Neural cell (in vitro differentiated cells): ENCODE results near the gene DIP2C. TPM values are rescaled to one million over a fixed set of nuclear protein-coding genes. Genes with fewer than 3 reads are reported as not detected.

ENCODE experiments used
- H2AFZ ChIP-seq: fragments of 200-600, 300-800 bp; sonication (generic), shearing (Covaris generic); 2 replicates; pipeline ENCODE4 v1.6.0; 2014; ENCODE audit warnings: low read depth, mild to moderate bottlenecking, antibody characterized with exemption, low read length, moderate library complexity
- H3F3A ChIP-seq: fragments of 200-600 bp; shearing (Covaris generic); 2 replicates; pipeline ENCODE4 v1.6.1; 2016; ENCODE audit warnings: mild to moderate bottlenecking, moderate library complexity, mixed read lengths, antibody characterized with exemption, low read length; ENCODE audit not compliant: insufficient read depth, poor library complexity, severe bottlenecking
- H3K27ac ChIP-seq: fragments of 200-600, 300-800 bp; sonication (generic), shearing (Covaris generic); 2 replicates; pipeline ENCODE4 v1.5.1; 2014; ENCODE audit warnings: mild to moderate bottlenecking, low read length, moderate library complexity
- H3K27me3 ChIP-seq: fragments of 300-800, 200-600 bp; sonication (generic), shearing (Covaris generic); 2 replicates; pipeline ENCODE4 v1.6.0; 2014; ENCODE audit warnings: mild to moderate bottlenecking, low read depth, low read length, moderate library complexity; ENCODE audit not compliant: insufficient read depth
- H3K36me3 ChIP-seq: fragments of 300-800, 200-600 bp; sonication (generic), shearing (Covaris generic); 2 replicates; pipeline ENCODE4 v1.5.1; 2014; ENCODE audit warnings: mild to moderate bottlenecking, antibody characterized with exemption, low read length, moderate library complexity; ENCODE audit not compliant: insufficient read depth
- H3K4me2 ChIP-seq: fragments of 300-800, 200-600 bp; sonication (generic), shearing (Covaris generic); 2 replicates; pipeline ENCODE4 v1.6.0; 2014; ENCODE audit warnings: mild to moderate bottlenecking, low read length
- H3K4me3 ChIP-seq: fragments of 300-800, 200-600 bp; sonication (generic), shearing (Covaris generic); 2 replicates; pipeline ENCODE4 v1.5.1; 2014; ENCODE audit warnings: mild to moderate bottlenecking, low read length, moderate library complexity
- H3K79me2 ChIP-seq: fragments of 200-600 bp; shearing (Covaris generic); replicated peaks from 2 replicates; pipeline ENCODE4 v1.6.0; 2014; ENCODE audit warnings: mild to moderate bottlenecking, low read length, moderate library complexity; ENCODE audit not compliant: insufficient read depth
- H3K9ac ChIP-seq: fragments of 300-800, 200-600 bp; sonication (generic), shearing (Covaris generic); 2 replicates; pipeline ENCODE4 v1.6.1; 2016; ENCODE audit warnings: mild to moderate bottlenecking, low read length, mixed read lengths
- H3K9me2 ChIP-seq: fragments of 200-600 bp; shearing (Covaris generic); 2 replicates; pipeline ENCODE4 v1.6.1; 2016; ENCODE audit warnings: mild to moderate bottlenecking, low read length, mixed read lengths; ENCODE audit not compliant: insufficient read depth
- H3K9me3 ChIP-seq: fragments of 200-600, 300-800 bp; sonication (generic), shearing (Covaris generic); 2 replicates; pipeline ENCODE4 v1.6.1; 2016; ENCODE audit warnings: mild to moderate bottlenecking, mixed run types, low read length, moderate library complexity, mixed read lengths
- H4K20me1 ChIP-seq: fragments of 200-600 bp; shearing (Covaris generic); 2 replicates; pipeline ENCODE4 v1.6.1; 2016; ENCODE audit warnings: mild to moderate bottlenecking, mixed run types; ENCODE audit not compliant: insufficient read depth
- CTCF ChIP-seq: fragments of 450-650 bp; IDR thresholded peaks from 2 replicates; pipeline ENCODE4 v1.5.1; 2014; ENCODE audit warnings: antibody characterized with exemption, mild to moderate bottlenecking, moderate library complexity; ENCODE audit not compliant: poor library complexity, severe bottlenecking
- EP300 ChIP-seq: fragments of 450-650 bp; conservative IDR thresholded peaks from 2 replicates; pipeline ENCODE4 v1.6.1; 2014; ENCODE audit warnings: antibody characterized with exemption, mild to moderate bottlenecking, moderate library complexity; ENCODE audit not compliant: poor library complexity, severe bottlenecking
- MXI1 ChIP-seq: fragments of 450-650 bp; conservative IDR thresholded peaks from 2 replicates; pipeline ENCODE4 v1.6.1; 2014; ENCODE audit warnings: antibody characterized with exemption, mild to moderate bottlenecking; ENCODE audit not compliant: poor library complexity, severe bottlenecking
- RAD21 ChIP-seq: fragments of 450-650 bp; conservative IDR thresholded peaks from 2 replicates; pipeline ENCODE4 v1.6.1; 2014; ENCODE audit warnings: antibody characterized with exemption, mild to moderate bottlenecking, moderate library complexity
- REST ChIP-seq: IDR thresholded peaks from 2 replicates; pipeline ENCODE4 v1.6.1; 2012; ENCODE audit warnings: borderline replicate concordance
- SMC3 ChIP-seq: fragments of 450-650 bp; conservative IDR thresholded peaks from 2 replicates; pipeline ENCODE4 v1.6.1; 2014; ENCODE audit warnings: antibody characterized with exemption, mild to moderate bottlenecking, moderate library complexity; ENCODE audit not compliant: poor library complexity
- TAF1 ChIP-seq: IDR thresholded peaks from 2 replicates; pipeline ENCODE4 v1.6.1; 2012; ENCODE audit warnings: low read depth
- polyA plus RNA-seq: library from polyadenylated mRNA; depleted of rRNA; stranded (reverse); fragments of >200 nt; gene quantifications from 2 replicates; pipeline ENCODE4 v1.2.3, GENCODE V29; 2014

Gene DIP2C
- polyA plus RNA-seq, 1 donor from 2014 or later, result 24.1 TPM

- TF ChIP-seq SMC3, result no peak
- no peak for TF ChIP-seq RAD21
- TF ChIP-seq EP300, result no peak
Observed at GRCh38 chr10:727162-727790, 37.8 kb upstream of the DIP2C start (continued).

- Histone ChIP-seq H3K4me2 (no peak overlapping the region), H2AFZ (no peak overlapping the region)
Observed at GRCh38 chr10:725786-726185, 36.3 kb upstream of the DIP2C start.

More at GRCh38 chr10:725786-726185, 36.3 kb upstream of the DIP2C start:
- H4K20me1 ChIP-seq, result no peaks in the 10 kb centered on the region
- H3F3A ChIP-seq, result no peaks in the 10 kb centered on the region
- H3K9me3 ChIP-seq, result no peaks in the 10 kb centered on the region
- H3K36me3 ChIP-seq, result no peaks in the 10 kb centered on the region
- H3K9me2 ChIP-seq, result no peaks in the 10 kb centered on the region
- H3K9ac ChIP-seq, result no peak overlapping the region
- H3K27me3 ChIP-seq, result no peaks in the 10 kb centered on the region
- no peak for TF ChIP-seq SMC3
- TF ChIP-seq MXI1, result no peak
- TF ChIP-seq REST, result no peak
- TF ChIP-seq CTCF, result no peak
- no peak for TF ChIP-seq TAF1
- no peak overlapping the region for H3K4me3 ChIP-seq
- H3K79me2 ChIP-seq, result no peaks in the 10 kb centered on the region
- H3K27ac ChIP-seq, result no peak overlapping the region
